Hematopoietic multipotent progenitor cell treated with erythropoietin and hydrocortisone succinate and interleukin-3 and kit ligand, for 4 days (in vitro differentiated cells): ENCODE measurements around the gene LRRC53.
A peak's percentile ranks its signal among the peaks of the same experiment; 100 is the strongest.

Source experiments
- DNase-seq: peaks from one replicate; pipeline ENCODE4 v3.0.0-alpha.2; 2015

The LRRC53 gene

GRCh38 chr1:74502432-74502831 lies 10.0 kb downstream of the LRRC53 start:
- DNase-seq = peak; percentile 53

GRCh38 chr1:74498901-74499300 lies 13.5 kb downstream of the LRRC53 start:
- no peak for DNase-seq

GRCh38 chr1:74496669-74497068 lies 15.7 kb downstream of the LRRC53 start:
- no peak for DNase-seq

GRCh38 chr1:74486036-74486435 lies 26.4 kb downstream of the LRRC53 start:
- DNase-seq = peak; percentile 5

GRCh38 chr1:74485622-74486021 lies 26.8 kb downstream of the LRRC53 start:
- no peak for DNase-seq

- no peak for DNase-seq
Observed at GRCh38 chr1:74481607-74482006, 30.8 kb downstream of the LRRC53 start.

- DNase-seq = no peak
Observed at GRCh38 chr1:74480068-74480467, 32.3 kb downstream of the LRRC53 start.

GRCh38 chr1:74478979-74479378 lies 33.4 kb downstream of the LRRC53 start:
- no peak for DNase-seq

GRCh38 chr1:74474585-74474984 lies 37.8 kb downstream of the LRRC53 start:
- no peak for DNase-seq

GRCh38 chr1:74471470-74471869 lies 40.9 kb downstream of the LRRC53 start:
- DNase-seq = no peak

- no peak for DNase-seq
Observed at GRCh38 chr1:74470936-74471335, 41.5 kb downstream of the LRRC53 start.

GRCh38 chr1:74470251-74470650 lies 42.2 kb downstream of the LRRC53 start:
- no peak for DNase-seq

- peak; percentile 60 for DNase-seq
Observed at GRCh38 chr1:74468982-74469603, 43.3 kb downstream of the LRRC53 start.

GRCh38 chr1:74467786-74468377 lies 44.5 kb downstream of the LRRC53 start:
- peak; percentile 2 for DNase-seq

GRCh38 chr1:74465193-74465681 lies 47.2 kb downstream of the LRRC53 start:
- DNase-seq = no peak

GRCh38 chr1:74464037-74464436 lies 48.4 kb downstream of the LRRC53 start:
- DNase-seq = no peak

- no peak for DNase-seq
Observed at GRCh38 chr1:74463333-74463988, 49.0 kb downstream of the LRRC53 start.

- no peak for DNase-seq
Observed at GRCh38 chr1:74457253-74457652, 55.2 kb downstream of the LRRC53 start.

GRCh38 chr1:74455390-74455789 lies 57.0 kb downstream of the LRRC53 start:
- DNase-seq = no peak

- DNase-seq = no peak
Observed at GRCh38 chr1:74453277-74453676, 59.1 kb downstream of the LRRC53 start.

- no peak for DNase-seq
Observed at GRCh38 chr1:74452035-74452434, 60.4 kb downstream of the LRRC53 start.

- DNase-seq = no peak
Observed at GRCh38 chr1:74437035-74437434, 75.4 kb downstream of the LRRC53 start.

- no peak for DNase-seq
Observed at GRCh38 chr1:74436078-74436477, 76.3 kb downstream of the LRRC53 start.

GRCh38 chr1:74434321-74434720 lies 78.1 kb downstream of the LRRC53 start:
- DNase-seq = no peak
